Activated T-cell treated with anti-CD3 and anti-CD28 coated beads, Interleukin-2, amount 50 U/mL, for 4 hours (primary cell): Measurements from ENCODE around the gene CAPZA1. TPM values are rescaled to one million over a fixed set of nuclear protein-coding genes. Genes with fewer than 3 reads are reported as not detected.

Source experiments
- ATAC-seq, 2 donors: fragments of 200-7000 bp; cut with Tn5 transposase; one replicate each; pipeline ENCODE4 v1.10.0; 2021
- DNase-seq: peaks from one replicate; pipeline ENCODE4 v3.0.0-alpha.2; 2020
- H3K27me3 Mint-ChIP-seq: one replicate; pipeline ENCODE4 v1.8.0; 2021; ENCODE audit warnings: low read depth, mixed read lengths
- H3K36me3 Mint-ChIP-seq: one replicate; pipeline ENCODE4 v1.8.0; 2022; ENCODE audit warnings: mixed read lengths; ENCODE audit not compliant: insufficient read depth
- H3K4me1 Mint-ChIP-seq: one replicate; pipeline ENCODE4 v1.8.0; 2021; ENCODE audit warnings: low read depth, mixed read lengths
- H3K4me3 Mint-ChIP-seq: one replicate; pipeline ENCODE4 v1.8.0; 2021; ENCODE audit warnings: mild to moderate bottlenecking, moderate library complexity, mixed read lengths
- H3K9me3 Mint-ChIP-seq: one replicate; pipeline ENCODE4 v1.8.0; 2021; ENCODE audit warnings: mixed read lengths
- total RNA-seq, 3 donors: library from RNA; stranded (reverse); gene quantifications; one replicate each; pipeline ENCODE4 v1.2.1, GENCODE V29; 2021

CAPZA1 gene
- total RNA-seq, 3 donors from 2014 or later, result 247 to 263 (median 259) TPM

DNA sequence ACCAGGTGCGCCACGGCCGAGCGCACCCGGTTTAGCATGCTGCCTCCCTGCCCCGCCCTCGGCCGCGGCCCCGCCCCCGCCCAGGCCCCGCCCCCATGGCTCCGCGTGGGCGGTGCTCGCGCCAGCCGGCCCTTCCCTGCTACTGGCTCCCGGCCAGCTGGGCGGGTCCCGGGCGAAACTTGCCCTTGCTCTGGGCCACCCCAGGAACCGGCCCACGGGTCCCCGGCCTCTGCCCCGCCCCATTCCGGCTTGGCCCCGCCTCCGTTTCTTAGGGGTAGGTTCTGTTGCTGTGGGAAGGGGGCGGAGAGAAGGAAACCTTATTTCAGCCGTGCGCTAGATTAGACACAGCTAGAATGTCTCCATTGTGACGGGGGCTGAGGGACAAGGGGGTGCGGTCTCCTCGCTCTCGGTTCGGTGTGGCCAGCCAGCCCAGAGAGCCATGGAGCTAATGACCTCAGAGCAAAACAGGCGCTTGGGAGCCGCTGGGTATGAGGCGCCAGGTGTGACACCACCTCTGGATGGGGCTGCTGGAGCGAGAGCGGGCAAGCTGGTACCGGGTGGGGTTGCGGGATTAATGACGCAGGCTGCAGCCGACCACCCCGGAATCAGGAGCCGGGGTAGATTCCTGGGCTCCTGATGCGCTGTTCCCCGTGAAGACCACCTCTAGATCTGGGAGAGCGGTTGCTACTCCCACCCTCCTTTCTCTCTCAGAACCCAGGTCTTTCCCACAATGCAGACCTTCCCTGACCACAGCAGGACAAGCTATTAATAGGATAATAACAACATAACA, 95.8 kb downstream of the CAPZA1 start, which contains the start of gene PPM1J:
Gene PPM1J, minus strand, starts transcription at position 69 of the 790 bp plus-strand sequence. Its CDS starts 31 bp downstream, at position 38.
- peak; percentile 98 for DNase-seq
- Mint-ChIP-seq H3K4me3 (peak within 1 kb of the TSS; percentile 84), H3K9me3 (no peaks in the 10 kb centered on the region), H3K4me1 (peaks cover 16% of the 10 kb centered on the region), H3K27me3 (peaks cover 26% of the 10 kb centered on the region), H3K36me3 (no peaks in the 10 kb centered on the region)
- ATAC-seq, result peak; percentile 84

DNA sequence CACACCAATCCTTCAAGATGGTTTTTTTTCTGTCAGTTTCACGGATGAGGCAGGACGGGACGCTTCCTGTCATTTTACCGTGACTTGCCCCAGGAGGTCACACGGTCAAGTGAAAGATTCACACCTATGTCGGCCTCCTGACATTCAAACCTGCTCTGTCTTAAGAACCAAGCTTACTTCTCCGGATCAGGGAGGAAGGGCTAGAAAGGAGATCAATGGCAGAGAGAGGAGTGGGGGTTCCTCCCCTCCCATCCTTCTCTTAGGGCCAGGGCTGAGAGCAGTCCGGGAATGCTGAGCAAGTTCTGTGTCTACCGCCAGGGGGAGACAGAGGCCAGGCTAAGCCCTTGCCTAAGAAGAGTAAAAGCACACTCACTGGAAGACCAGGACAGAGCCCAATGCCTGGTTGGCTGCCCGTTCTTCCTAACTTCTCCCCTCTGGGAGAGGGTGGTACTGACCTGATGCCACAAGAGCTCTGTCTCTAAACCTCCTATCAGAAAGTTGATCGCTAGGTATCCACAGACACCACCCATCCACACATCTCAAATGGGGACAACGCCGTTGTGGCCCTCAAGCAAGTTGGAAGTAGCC, 96.6 kb downstream of the CAPZA1 start:
- no peaks in the 10 kb centered on the region for H3K36me3 Mint-ChIP-seq
- H3K9me3 Mint-ChIP-seq, result no peaks in the 10 kb centered on the region
- ATAC-seq (peak; percentile 39 to 51), DNase-seq (peak; percentile 78)
- H3K4me3 Mint-ChIP-seq, result peak overlapping the region; percentile 84
- peaks cover 26% of the 10 kb centered on the region for H3K27me3 Mint-ChIP-seq
- H3K4me1 Mint-ChIP-seq, result peaks cover 16% of the 10 kb centered on the region

- DNase-seq, result no peak
- peaks cover 16% of the 10 kb centered on the region for H3K4me1 Mint-ChIP-seq
- H3K27me3 Mint-ChIP-seq, result peaks cover 31% of the 10 kb centered on the region
- no peaks in the 10 kb centered on the region for H3K36me3 Mint-ChIP-seq
- no peak overlapping the region for H3K4me3 Mint-ChIP-seq
- no peak for ATAC-seq
- H3K9me3 Mint-ChIP-seq, result no peaks in the 10 kb centered on the region
These were observed 97.7 kb downstream of the CAPZA1 start for GRCh38 chr1:112717263-112717873.

DNA sequence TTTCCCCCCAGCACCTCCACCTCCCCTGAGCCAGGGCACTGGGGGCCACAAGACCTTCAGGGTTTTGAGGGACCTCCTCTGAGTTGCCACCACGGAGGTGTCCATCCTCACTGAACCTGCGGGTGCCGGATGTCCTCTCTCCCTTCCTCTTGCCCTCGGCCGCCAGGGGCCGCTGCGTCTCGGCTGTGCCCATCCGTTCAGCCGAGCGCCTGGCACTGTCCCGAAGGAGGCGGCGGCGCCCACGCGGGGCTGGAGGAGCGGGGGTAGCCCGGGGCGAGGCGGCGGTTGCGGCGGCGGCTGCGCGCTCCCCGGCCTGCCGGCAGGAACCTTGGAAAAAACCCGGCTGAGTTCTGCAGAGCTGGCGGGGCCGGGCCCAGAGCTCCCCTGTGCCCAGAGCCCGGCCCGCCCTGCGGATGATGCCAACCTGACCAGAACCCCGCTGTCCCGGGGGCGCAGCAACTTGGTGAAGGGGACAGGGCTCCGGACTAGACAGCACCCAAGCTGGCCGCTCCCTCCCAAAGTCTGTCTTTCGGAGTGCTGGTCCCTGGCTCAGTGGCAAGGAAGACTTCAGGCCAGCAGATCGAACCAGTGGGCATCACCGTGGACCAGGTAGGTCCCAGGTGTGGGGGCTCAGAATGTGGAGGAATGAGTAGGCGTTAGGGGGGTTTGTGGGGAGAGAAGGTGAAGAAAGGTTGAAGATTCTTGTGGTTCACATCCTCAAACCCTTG, 99.2 kb downstream of the CAPZA1 start:
- Mint-ChIP-seq H3K4me3 (peak overlapping the region; percentile 33), H3K9me3 (no peaks in the 10 kb centered on the region), H3K4me1 (peaks cover 25% of the 10 kb centered on the region), H3K27me3 (peaks cover 29% of the 10 kb centered on the region), H3K36me3 (no peaks in the 10 kb centered on the region)
- ATAC-seq (peak; percentile 18 to 28), DNase-seq (peak; percentile 70)

- Mint-ChIP-seq H3K4me1 (peaks cover 18% of the 10 kb centered on the region), H3K9me3 (no peaks in the 10 kb centered on the region), H3K36me3 (no peaks in the 10 kb centered on the region), H3K27me3 (peaks cover 23% of the 10 kb centered on the region), H3K4me3 (no peak overlapping the region)
- DNase-seq, result no peak
- no peak for ATAC-seq
These were observed 100.1 kb downstream of the CAPZA1 start for GRCh38 chr1:112719706-112720105.

- Mint-ChIP-seq H3K9me3 (no peaks in the 10 kb centered on the region), H3K27me3 (peaks cover 23% of the 10 kb centered on the region), H3K36me3 (no peaks in the 10 kb centered on the region), H3K4me1 (peaks cover 18% of the 10 kb centered on the region), H3K4me3 (no peak overlapping the region)
- DNase-seq (no peak), ATAC-seq (no peak)
These were observed 101.2 kb downstream of the CAPZA1 start for GRCh38 chr1:112720800-112721199.

Other genes starting within 250 kb of the CAPZA1 start
- 1 to 10 TPM in 2 of 3 donors, under 1 TPM in 1; 0.81 to 1.2 (median 1.1) TPM for gene CTTNBP2NL, start 223.6 kb upstream of the CAPZA1 start, total RNA-seq
- under 1 TPM in 2 of 3 donors, not detected in 1; 0.05 to 0.24 TPM for gene WNT2B, start 110.9 kb upstream of the CAPZA1 start, total RNA-seq
- 10 to 100 TPM in 1 of 3 donors, 1 to 10 TPM in 2; 8.1 to 10.1 (median 9.1) TPM for gene ST7L, start 691 bp upstream of the CAPZA1 start, total RNA-seq
- 10 to 100 TPM; 18.6 to 24.6 (median 20.8) TPM for gene MOV10, start 54.8 kb downstream of the CAPZA1 start, total RNA-seq
- 1 to 10 TPM; 2.3 to 8.3 (median 5.6) TPM for gene RHOC, start 87.3 kb downstream of the CAPZA1 start, total RNA-seq
- gene PPM1J, start 95.5 kb downstream of the CAPZA1 start, total RNA-seq, result under 1 TPM in 2 of 3 donors, not detected in 1; 0.16 to 0.37 TPM